WTC11 (cell line): ENCODE data around the gene BICDL2. TPM values are rescaled to one million over a fixed set of nuclear protein-coding genes. Genes with fewer than 3 reads are reported as not detected.

Experiments used
- ATAC-seq: fragments of 200-7000 bp; cut with Tn5 transposase; 2 replicates; pipeline ENCODE4 v1.10.0; 2021; ENCODE audit warnings: mild to moderate bottlenecking, moderate library complexity
- CTCF ChIA-PET: fragments of 300-600 bp; sonication (Branson Sonifier 250); formaldehyde crosslinking; loops from one replicate; lab custom pipeline; 2021; ENCODE audit warnings: antibody characterized with exemption; lab: Charles Lee
- POLR2A ChIA-PET: fragments of 350-600 bp; sonication (Branson Sonifier 250); formaldehyde crosslinking; loops from one replicate; lab custom pipeline; 2021; ENCODE audit warnings: antibody characterized with exemption; lab: Charles Lee
- DNase-seq: peaks from one replicate; pipeline ENCODE4 v3.0.0; 2021; ENCODE audit warnings: low spot score
- H3K27ac Mint-ChIP-seq: 2 replicates; pipeline ENCODE4 v1.8.0; 2021; ENCODE audit warnings: mixed read lengths
- H3K27me3 Mint-ChIP-seq: 2 replicates; pipeline ENCODE4 v1.8.0; 2021; ENCODE audit warnings: low read depth, mild to moderate bottlenecking, moderate library complexity, mixed read lengths
- H3K36me3 Mint-ChIP-seq: 2 replicates; pipeline ENCODE4 v1.8.0; 2021; ENCODE audit warnings: mixed read lengths
- H3K4me1 Mint-ChIP-seq: 2 replicates; pipeline ENCODE4 v1.8.0; 2022; ENCODE audit warnings: mixed read lengths
- H3K4me3 Mint-ChIP-seq: 2 replicates; pipeline ENCODE4 v1.8.0; 2021; ENCODE audit warnings: mild to moderate bottlenecking, moderate library complexity, mixed read lengths
- H3K9me3 Mint-ChIP-seq: 2 replicates; pipeline ENCODE4 v1.8.0; 2021; ENCODE audit warnings: mixed read lengths
- ELF4 ChIP-seq: sonication (generic); formaldehyde crosslinking; IDR thresholded peaks from 2 replicates; pipeline ENCODE4 v1.8.1; 2022; ENCODE audit warnings: low read depth, mild to moderate bottlenecking, moderate library complexity, missing genetic modification reagents
- EMX1 ChIP-seq: fragments of 250-450 bp; sonication (Bioruptor Pico); IDR thresholded peaks from 2 replicates; pipeline ENCODE4 v1.8.0; 2021; ENCODE audit warnings: mild to moderate bottlenecking
- ESRRA ChIP-seq: sonication (generic); formaldehyde crosslinking; IDR thresholded peaks from 2 replicates; pipeline ENCODE4 v1.8.1; 2022; ENCODE audit warnings: mild to moderate bottlenecking, missing genetic modification reagents, borderline replicate concordance
- GRHL2 ChIP-seq: fragments of 250-450 bp; sonication (Bioruptor Pico); IDR thresholded peaks from 2 replicates; pipeline ENCODE4 v1.8.0; 2022; ENCODE audit warnings: mild to moderate bottlenecking, moderate library complexity; ENCODE audit not compliant: insufficient replicate concordance, severe bottlenecking
- NR1H2 ChIP-seq: sonication (generic); formaldehyde crosslinking; IDR thresholded peaks from 2 replicates; pipeline ENCODE4 v1.9.0; 2021; ENCODE audit warnings: mild to moderate bottlenecking, moderate library complexity, missing genetic modification reagents
- TEAD4 ChIP-seq: sonication (generic); formaldehyde crosslinking; IDR thresholded peaks from 2 replicates; pipeline ENCODE4 v1.8.0; 2022; ENCODE audit warnings: mild to moderate bottlenecking, missing genetic modification reagents
- ZNF121 ChIP-seq: sonication (generic); formaldehyde crosslinking; IDR thresholded peaks from 2 replicates; pipeline ENCODE4 v1.8.0; 2023; ENCODE audit warnings: missing genetic modification reagents
- ZNF232 ChIP-seq: sonication (generic); formaldehyde crosslinking; IDR thresholded peaks from 2 replicates; pipeline ENCODE4 v1.8.0; 2022; ENCODE audit warnings: mild to moderate bottlenecking, missing genetic modification reagents
- ZNF263 ChIP-seq: sonication (generic); formaldehyde crosslinking; IDR thresholded peaks from 2 replicates; pipeline ENCODE4 v1.8.1; 2022; ENCODE audit warnings: low read depth, mild to moderate bottlenecking, moderate library complexity, missing genetic modification reagents
- ZSCAN18 ChIP-seq: fragments of 250-450 bp; sonication (Bioruptor Pico); IDR thresholded peaks from 2 replicates; pipeline ENCODE4 v2.1.2; 2022; ENCODE audit warnings: mild to moderate bottlenecking, moderate library complexity
- total RNA-seq: library from RNA; stranded (reverse); gene quantifications from 3 replicates; pipeline ENCODE4 v1.2.3, GENCODE V29; 2021
- TF ChIP-seq, protein P1 (sequence below): fragments of 250-450 bp; sonication (Bioruptor Pico); IDR thresholded peaks from 2 replicates; pipeline ENCODE4 v1.9.0; 2021; ENCODE audit warnings: mild to moderate bottlenecking, borderline replicate concordance
- TF ChIP-seq, protein P2 (sequence below): sonication (generic); formaldehyde crosslinking; conservative IDR thresholded peaks from 2 replicates; pipeline ENCODE4 v1.8.1; 2022; ENCODE audit warnings: mild to moderate bottlenecking, missing genetic modification reagents
- TF ChIP-seq, protein P3 (sequence below): sonication (generic); formaldehyde crosslinking; IDR thresholded peaks from 2 replicates; pipeline ENCODE4 v1.8.1; 2023; ENCODE audit warnings: mild to moderate bottlenecking, missing genetic modification reagents, moderate library complexity
- TF ChIP-seq, protein P4 (sequence below): sonication (generic); formaldehyde crosslinking; IDR thresholded peaks from 2 replicates; pipeline ENCODE4 v1.8.1; 2023; ENCODE audit warnings: mild to moderate bottlenecking, missing genetic modification reagents
- TF ChIP-seq, protein P5 (sequence below): sonication (generic); formaldehyde crosslinking; IDR thresholded peaks from 2 replicates; pipeline ENCODE4 v1.8.0; 2022; ENCODE audit warnings: mild to moderate bottlenecking, missing genetic modification reagents
- TF ChIP-seq, protein P6 (sequence below): sonication (generic); formaldehyde crosslinking; IDR thresholded peaks from 2 replicates; pipeline ENCODE4 v1.8.1; 2023; ENCODE audit warnings: mild to moderate bottlenecking, moderate library complexity, missing genetic modification reagents

Gene BICDL2
- total RNA-seq, 1 experiment from 2014 or later, result 28.2 TPM

- TF ChIP-seq, protein P1, sequence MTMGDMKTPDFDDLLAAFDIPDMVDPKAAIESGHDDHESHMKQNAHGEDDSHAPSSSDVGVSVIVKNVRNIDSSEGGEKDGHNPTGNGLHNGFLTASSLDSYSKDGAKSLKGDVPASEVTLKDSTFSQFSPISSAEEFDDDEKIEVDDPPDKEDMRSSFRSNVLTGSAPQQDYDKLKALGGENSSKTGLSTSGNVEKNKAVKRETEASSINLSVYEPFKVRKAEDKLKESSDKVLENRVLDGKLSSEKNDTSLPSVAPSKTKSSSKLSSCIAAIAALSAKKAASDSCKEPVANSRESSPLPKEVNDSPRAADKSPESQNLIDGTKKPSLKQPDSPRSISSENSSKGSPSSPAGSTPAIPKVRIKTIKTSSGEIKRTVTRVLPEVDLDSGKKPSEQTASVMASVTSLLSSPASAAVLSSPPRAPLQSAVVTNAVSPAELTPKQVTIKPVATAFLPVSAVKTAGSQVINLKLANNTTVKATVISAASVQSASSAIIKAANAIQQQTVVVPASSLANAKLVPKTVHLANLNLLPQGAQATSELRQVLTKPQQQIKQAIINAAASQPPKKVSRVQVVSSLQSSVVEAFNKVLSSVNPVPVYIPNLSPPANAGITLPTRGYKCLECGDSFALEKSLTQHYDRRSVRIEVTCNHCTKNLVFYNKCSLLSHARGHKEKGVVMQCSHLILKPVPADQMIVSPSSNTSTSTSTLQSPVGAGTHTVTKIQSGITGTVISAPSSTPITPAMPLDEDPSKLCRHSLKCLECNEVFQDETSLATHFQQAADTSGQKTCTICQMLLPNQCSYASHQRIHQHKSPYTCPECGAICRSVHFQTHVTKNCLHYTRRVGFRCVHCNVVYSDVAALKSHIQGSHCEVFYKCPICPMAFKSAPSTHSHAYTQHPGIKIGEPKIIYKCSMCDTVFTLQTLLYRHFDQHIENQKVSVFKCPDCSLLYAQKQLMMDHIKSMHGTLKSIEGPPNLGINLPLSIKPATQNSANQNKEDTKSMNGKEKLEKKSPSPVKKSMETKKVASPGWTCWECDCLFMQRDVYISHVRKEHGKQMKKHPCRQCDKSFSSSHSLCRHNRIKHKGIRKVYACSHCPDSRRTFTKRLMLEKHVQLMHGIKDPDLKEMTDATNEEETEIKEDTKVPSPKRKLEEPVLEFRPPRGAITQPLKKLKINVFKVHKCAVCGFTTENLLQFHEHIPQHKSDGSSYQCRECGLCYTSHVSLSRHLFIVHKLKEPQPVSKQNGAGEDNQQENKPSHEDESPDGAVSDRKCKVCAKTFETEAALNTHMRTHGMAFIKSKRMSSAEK (CRISPR knock-in tag), result peak; percentile 78
- TF ChIP-seq NR1H2 (CRISPR knock-in tag), result no peak
Measured at GRCh38 chr16:3013998-3014690, 22.6 kb downstream of the BICDL2 start (continued).

GRCh38 chr16:3013491-3013951 lies 23.2 kb downstream of the BICDL2 start:
- peaks cover 71% of the 10 kb centered on the region for H3K4me1 Mint-ChIP-seq
- TF ChIP-seq ZNF232 (no peak), ZNF263 (CRISPR knock-in tag) (peak; percentile 48; the same call in 1 of the 2 replicates)
- TF ChIP-seq, protein P2, sequence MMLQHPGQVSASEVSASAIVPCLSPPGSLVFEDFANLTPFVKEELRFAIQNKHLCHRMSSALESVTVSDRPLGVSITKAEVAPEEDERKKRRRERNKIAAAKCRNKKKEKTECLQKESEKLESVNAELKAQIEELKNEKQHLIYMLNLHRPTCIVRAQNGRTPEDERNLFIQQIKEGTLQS, result no peak
- TF ChIP-seq, protein P3, sequence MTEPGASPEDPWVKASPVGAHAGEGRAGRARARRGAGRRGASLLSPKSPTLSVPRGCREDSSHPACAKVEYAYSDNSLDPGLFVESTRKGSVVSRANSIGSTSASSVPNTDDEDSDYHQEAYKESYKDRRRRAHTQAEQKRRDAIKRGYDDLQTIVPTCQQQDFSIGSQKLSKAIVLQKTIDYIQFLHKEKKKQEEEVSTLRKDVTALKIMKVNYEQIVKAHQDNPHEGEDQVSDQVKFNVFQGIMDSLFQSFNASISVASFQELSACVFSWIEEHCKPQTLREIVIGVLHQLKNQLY (CRISPR knock-in tag), result no peak
- ATAC-seq, result no peak
- CTCF ChIA-PET, result interaction anchor here (0.7 to 3.0 kb wide), 10 partner anchors 8 to 116 kb away, joined by 3 to 35 read pairs (median 5); partner anchors contain the start of genes HCFC1R1, PAQR4 and THOC6
- peak overlapping the region; percentile 70 for H3K4me3 Mint-ChIP-seq
- POLR2A ChIA-PET, result interaction anchor here (1.2 to 17.1 kb wide), 4 partner anchors 7 to 14 kb away, joined by 5 to 502 read pairs (median 256); partner anchors contain the start of genes CLDN6, CLDN9, HCFC1R1 and THOC6
- H3K27me3 Mint-ChIP-seq, result peaks cover 3% of the 10 kb centered on the region; the same call in 1 of the 2 replicates
- H3K9me3 Mint-ChIP-seq, result no peaks in the 10 kb centered on the region
- H3K36me3 Mint-ChIP-seq, result peaks cover 21% of the 10 kb centered on the region
- DNase-seq, result no peak
- H3K27ac Mint-ChIP-seq, result no peak overlapping the region

- ATAC-seq (peak; percentile 1; the same call in 1 of the 2 replicates), DNase-seq (peak; percentile 69)
- Mint-ChIP-seq H3K27me3 (peaks cover 3% of the 10 kb centered on the region; the same call in 1 of the 2 replicates), H3K9me3 (no peaks in the 10 kb centered on the region), H3K4me3 (peak within 1 kb of the TSS; percentile 70), H3K27ac (peak within 1 kb of the TSS; percentile 69), H3K36me3 (peaks cover 21% of the 10 kb centered on the region), H3K4me1 (peaks cover 72% of the 10 kb centered on the region)
- CTCF ChIA-PET, result interaction anchor here (0.9 to 13.4 kb wide), 10 partner anchors 9 to 161 kb away, joined by 3 to 360 read pairs (median 8); partner anchors contain the start of genes CLDN6, HCFC1R1, PAQR4 and THOC6
- POLR2A ChIA-PET, result interaction anchor here (1.1 to 17.1 kb wide), 6 partner anchors 7 to 85 kb away, joined by 3 to 502 read pairs (median 9); partner anchors contain the start of genes CLDN6, CLDN9, HCFC1R1 and THOC6
- TF ChIP-seq ELF4 (CRISPR knock-in tag) (no peak), GRHL2 (no peak), ZSCAN18 (no peak), ESRRA (CRISPR knock-in tag) (no peak), TEAD4 (CRISPR knock-in tag) (no peak), EMX1 (no peak), ZNF121 (CRISPR knock-in tag) (no peak)
- TF ChIP-seq, protein P4, sequence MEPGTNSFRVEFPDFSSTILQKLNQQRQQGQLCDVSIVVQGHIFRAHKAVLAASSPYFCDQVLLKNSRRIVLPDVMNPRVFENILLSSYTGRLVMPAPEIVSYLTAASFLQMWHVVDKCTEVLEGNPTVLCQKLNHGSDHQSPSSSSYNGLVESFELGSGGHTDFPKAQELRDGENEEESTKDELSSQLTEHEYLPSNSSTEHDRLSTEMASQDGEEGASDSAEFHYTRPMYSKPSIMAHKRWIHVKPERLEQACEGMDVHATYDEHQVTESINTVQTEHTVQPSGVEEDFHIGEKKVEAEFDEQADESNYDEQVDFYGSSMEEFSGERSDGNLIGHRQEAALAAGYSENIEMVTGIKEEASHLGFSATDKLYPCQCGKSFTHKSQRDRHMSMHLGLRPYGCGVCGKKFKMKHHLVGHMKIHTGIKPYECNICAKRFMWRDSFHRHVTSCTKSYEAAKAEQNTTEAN (CRISPR knock-in tag), result no peak
- TF ChIP-seq, protein P5, sequence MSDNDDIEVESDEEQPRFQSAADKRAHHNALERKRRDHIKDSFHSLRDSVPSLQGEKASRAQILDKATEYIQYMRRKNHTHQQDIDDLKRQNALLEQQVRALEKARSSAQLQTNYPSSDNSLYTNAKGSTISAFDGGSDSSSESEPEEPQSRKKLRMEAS (CRISPR knock-in tag), result peak; percentile 23; the same call in 1 of the 2 replicates
- TF ChIP-seq, protein P6, sequence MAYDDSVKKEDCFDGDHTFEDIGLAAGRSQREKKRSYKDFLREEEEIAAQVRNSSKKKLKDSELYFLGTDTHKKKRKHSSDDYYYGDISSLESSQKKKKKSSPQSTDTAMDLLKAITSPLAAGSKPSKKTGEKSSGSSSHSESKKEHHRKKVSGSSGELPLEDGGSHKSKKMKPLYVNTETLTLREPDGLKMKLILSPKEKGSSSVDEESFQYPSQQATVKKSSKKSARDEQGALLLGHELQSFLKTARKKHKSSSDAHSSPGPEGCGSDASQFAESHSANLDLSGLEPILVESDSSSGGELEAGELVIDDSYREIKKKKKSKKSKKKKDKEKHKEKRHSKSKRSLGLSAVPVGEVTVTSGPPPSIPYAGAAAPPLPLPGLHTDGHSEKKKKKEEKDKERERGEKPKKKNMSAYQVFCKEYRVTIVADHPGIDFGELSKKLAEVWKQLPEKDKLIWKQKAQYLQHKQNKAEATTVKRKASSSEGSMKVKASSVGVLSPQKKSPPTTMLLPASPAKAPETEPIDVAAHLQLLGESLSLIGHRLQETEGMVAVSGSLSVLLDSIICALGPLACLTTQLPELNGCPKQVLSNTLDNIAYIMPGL (CRISPR knock-in tag), result 0 out of 2 replicates have a peak, but pooled peaks have one; percentile 23
Measured at GRCh38 chr16:3012828-3013420, 23.8 kb downstream of the BICDL2 start, which contains the start of gene CLDN9. Gene CLDN9, plus strand, starts transcription at chr16:3012923. Its CDS starts 440 bp downstream, at chr16:3013363.
